Stomach (tissue), 9 donors: ENCODE data around the gene NEDD9. TPM values are rescaled to one million over a fixed set of nuclear protein-coding genes. Genes with fewer than 3 reads are reported as not detected.

Experiments
- DNase-seq, 2 donors: peaks; one replicate each; pipeline versions ENCODE4 v3.0.0 to v3.0.0-alpha.2; 2013 to 2019
- H3K27ac ChIP-seq, 5 donors: fragments of 200-600 bp in 4 of 5; sonication (generic) in 4 of 5; one replicate each; pipeline ENCODE4 v1.5.1; 2013 to 2019; ENCODE audit warnings: mild to moderate bottlenecking in 1 of 5, moderate library complexity in 1 of 5
- H3K27me3 ChIP-seq, 3 donors: fragments of 200-600 bp; sonication (generic); one replicate each; pipeline ENCODE4 v1.5.1; 2017 to 2019; ENCODE audit warnings: mixed run types in 1 of 3
- H3K36me3 ChIP-seq, 4 donors: fragments of 200-600 bp; sonication (generic); 1 replicate in 3 of 4; 2 replicates in 1 of 4; pipeline ENCODE4 v1.5.1; 2016 to 2019
- H3K4me1 ChIP-seq, 4 donors: fragments of 200-600 bp; sonication (generic); one replicate each; pipeline ENCODE4 v1.5.1; 2016 to 2019
- H3K4me3 ChIP-seq, 4 donors: fragments of 200-600 bp; sonication (generic) in 3 of 4; one replicate each; pipeline ENCODE4 v1.5.1; 2016 to 2019; ENCODE audit warnings: mild to moderate bottlenecking in 1 of 4
- H3K9me3 ChIP-seq, 4 donors: fragments of 200-600 bp; sonication (generic); one replicate each; pipeline ENCODE4 v1.5.1; 2016 to 2019
- EP300 ChIP-seq: sonication (generic); formaldehyde crosslinking; IDR thresholded peaks from one replicate; pipeline ENCODE4 v1.6.1; 2017; ENCODE audit warnings: antibody characterized with exemption
- POLR2A ChIP-seq, 4 donors: fragments of 450-650 bp; IDR thresholded peaks; one replicate each; pipeline ENCODE4 v1.6.1; 2016; ENCODE audit warnings: antibody characterized with exemption in 4 of 4, control low read depth in 2 of 4, mild to moderate bottlenecking in 1 of 4, moderate library complexity in 1 of 4
- POLR2AphosphoS5 ChIP-seq, 3 donors: sonication (generic); formaldehyde crosslinking; IDR thresholded peaks; one replicate each; pipeline ENCODE4 v1.6.1; 2016; ENCODE audit warnings: antibody characterized with exemption in 3 of 3
- WGBS, 5 donors: extraction: QIAGEN DNeasy Blood & Tissue Kit in 3 of 5; methylation state at CpG; one replicate each; pipeline versions ENCODE4 v1.1.5 to v1.1.7; 2013 to 2018; 5-methylcytosine and 5-hydroxymethylcytosine counted together
- intact Hi-C: fragments of 100-400 bp; cut with DNase I; formaldehyde crosslinking; loops from one replicate; pipeline ENCODE4 v1.15.1; 2023; ENCODE audit warnings: low total_unique reads
- polyA plus RNA-seq, 3 donors: library from polyadenylated mRNA; stranded (reverse); fragments of 200-250 nt; gene quantifications; one replicate each; pipeline ENCODE4 v1.2.3, GENCODE V29; 2013
- small RNA-seq, 4 donors: library from RNA; depleted of rRNA; stranded (forward); fragments of <200 nt; gene quantifications; one replicate each; pipeline ENCODE3, GENCODE V24; 2016
- total RNA-seq, 5 donors: library from RNA; depleted of rRNA; stranded (reverse); fragments of >200 nt; gene quantifications; one replicate each; pipeline versions ENCODE4 v1.1.0 to v1.2.3, GENCODE V29; 2014 to 2016
- TF ChIP-seq, protein P1 (sequence below), 7 experiments: fragments of 450-650 bp in 4 of 7; fragments of 200-600 bp in 3 of 7; sonication (generic) in 3 of 7; IDR thresholded peaks; one replicate each; pipeline ENCODE4 v1.5.1; 2016 to 2019; ENCODE audit warnings: antibody characterized with exemption in 7 of 7, control low read depth in 2 of 7, mild to moderate bottlenecking in 1 of 7
- donor health status: healthy with polysubstance abuse.
- donor health status: Bipolar disorder and iron deficiency.
- donor health status: healthy.

NEDD9 gene
- total and polyA plus RNA-seq, 8 donors: 4.2 to 97.9 (median 26.9) TPM

GRCh38 chr6:11140056-11140455 is 92.4 kb downstream of the NEDD9 start:
- WGBS, 5 donors: 59 to 79% (median 76%) methylated on average over 3 of the region's 3 CpGs
- Histone ChIP-seq H3K9me3 (no peaks in the 10 kb centered on the region), H3K4me3 (no peak overlapping the region), H3K27ac (no peak overlapping the region), H3K27me3 (no peaks in the 10 kb centered on the region), H3K36me3 (peaks cover 4 to 10% (median 8%) of the 10 kb centered on the region in 4 donors), H3K4me1 (peaks cover 0 to 3% (median 0%) of the 10 kb centered on the region in 4 donors)
- TF ChIP-seq POLR2AphosphoS5 (IDR thresholded peaks at IDR 0.05) (no peak), EP300 (no peak), POLR2A (IDR thresholded peaks at IDR 0.05) (no peak)
- TF ChIP-seq, protein P1, sequence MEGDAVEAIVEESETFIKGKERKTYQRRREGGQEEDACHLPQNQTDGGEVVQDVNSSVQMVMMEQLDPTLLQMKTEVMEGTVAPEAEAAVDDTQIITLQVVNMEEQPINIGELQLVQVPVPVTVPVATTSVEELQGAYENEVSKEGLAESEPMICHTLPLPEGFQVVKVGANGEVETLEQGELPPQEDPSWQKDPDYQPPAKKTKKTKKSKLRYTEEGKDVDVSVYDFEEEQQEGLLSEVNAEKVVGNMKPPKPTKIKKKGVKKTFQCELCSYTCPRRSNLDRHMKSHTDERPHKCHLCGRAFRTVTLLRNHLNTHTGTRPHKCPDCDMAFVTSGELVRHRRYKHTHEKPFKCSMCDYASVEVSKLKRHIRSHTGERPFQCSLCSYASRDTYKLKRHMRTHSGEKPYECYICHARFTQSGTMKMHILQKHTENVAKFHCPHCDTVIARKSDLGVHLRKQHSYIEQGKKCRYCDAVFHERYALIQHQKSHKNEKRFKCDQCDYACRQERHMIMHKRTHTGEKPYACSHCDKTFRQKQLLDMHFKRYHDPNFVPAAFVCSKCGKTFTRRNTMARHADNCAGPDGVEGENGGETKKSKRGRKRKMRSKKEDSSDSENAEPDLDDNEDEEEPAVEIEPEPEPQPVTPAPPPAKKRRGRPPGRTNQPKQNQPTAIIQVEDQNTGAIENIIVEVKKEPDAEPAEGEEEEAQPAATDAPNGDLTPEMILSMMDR (IDR thresholded peaks at IDR 0.05): no peak
- no peak for DNase-seq
- intact Hi-C loops: loop anchor here (5.0 kb wide), 1 partner anchor 357 kb away; no protein-coding TSS in a partner anchor

DNA sequence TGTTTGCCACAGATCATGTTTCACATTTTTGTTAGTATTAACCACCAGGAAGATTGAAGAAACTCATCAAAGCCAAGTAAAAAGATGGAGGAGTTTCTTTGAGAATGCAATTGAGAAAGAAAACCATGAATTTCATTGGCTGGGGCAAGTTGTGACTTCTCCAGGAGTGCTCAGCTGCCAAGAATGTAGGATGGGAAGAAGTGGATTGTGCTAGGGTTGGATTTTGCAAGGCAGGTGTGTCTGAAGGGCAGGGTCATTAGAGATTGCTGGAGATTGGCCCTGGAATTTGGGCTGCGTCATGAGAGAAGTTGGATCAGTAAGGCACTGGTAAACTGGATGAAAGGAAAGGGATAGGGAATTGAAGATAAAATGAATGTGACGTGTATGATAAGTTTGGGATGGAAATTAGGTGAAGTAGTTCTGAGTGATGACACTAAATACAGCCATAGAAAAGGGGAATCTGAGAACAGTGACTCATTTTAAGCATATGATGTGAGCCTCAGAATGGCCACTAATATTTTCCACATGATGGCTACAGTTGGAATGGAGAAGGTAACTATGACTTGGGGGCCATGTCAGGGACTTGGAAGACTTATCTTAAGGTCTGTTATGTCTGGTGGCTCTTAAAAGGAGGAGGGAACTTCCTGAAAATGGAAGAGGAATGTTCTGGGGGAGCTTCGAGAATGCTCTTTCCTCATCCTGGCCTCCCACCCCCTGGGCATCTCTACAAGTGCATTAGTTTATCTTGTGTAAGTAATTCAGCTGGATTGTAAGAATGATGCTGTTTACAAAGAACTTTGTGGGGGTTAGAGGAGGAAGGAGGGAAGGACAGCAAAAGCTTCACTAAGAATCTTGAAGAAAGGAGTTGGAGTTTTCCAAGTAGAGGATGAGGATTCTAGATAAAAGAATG is 93.2 kb downstream of the NEDD9 start:
- TF ChIP-seq POLR2A (IDR thresholded peaks at IDR 0.05) (no peak), POLR2AphosphoS5 (IDR thresholded peaks at IDR 0.05) (no peak), EP300 (no peak)
- TF ChIP-seq, protein P1 (IDR thresholded peaks at IDR 0.05): no peak
- H3K27ac ChIP-seq: no peak overlapping the region
- no peak overlapping the region for H3K4me3 ChIP-seq
- intact Hi-C loops: no loop called here
- WGBS, 5 donors: 79 to 90% (median 86%) methylated on average over 3 of the region's 3 CpGs
- peaks cover 8 to 18% (median 15%) of the 10 kb centered on the region in 4 donors for H3K36me3 ChIP-seq
- H3K4me1 ChIP-seq: no peaks in the 10 kb centered on the region
- no peaks in the 10 kb centered on the region for H3K27me3 ChIP-seq
- DNase-seq: no peak
- H3K9me3 ChIP-seq: no peaks in the 10 kb centered on the region

GRCh38 chr6:11136809-11137208 is 95.7 kb downstream of the NEDD9 start:
- TF ChIP-seq POLR2AphosphoS5 (IDR thresholded peaks at IDR 0.05) (no peak), EP300 (no peak), POLR2A (IDR thresholded peaks at IDR 0.05) (no peak)
- TF ChIP-seq, protein P1 (IDR thresholded peaks at IDR 0.05): no peak
- intact Hi-C loops: no loop called here
- H3K27ac ChIP-seq: no peak overlapping the region
- no peak overlapping the region for H3K4me3 ChIP-seq
- no peaks in the 10 kb centered on the region for H3K9me3 ChIP-seq
- no peaks in the 10 kb centered on the region for H3K27me3 ChIP-seq
- peaks cover 8 to 18% (median 17%) of the 10 kb centered on the region in 4 donors for H3K36me3 ChIP-seq
- no peaks in the 10 kb centered on the region for H3K4me1 ChIP-seq
- DNase-seq: no peak

Small RNA genes within 50 kb of the gene (small RNA-seq; reads per million reads assigned to genes)
- gene AL136139.1: 0 reads per million in 4 donors

Other genes starting within 250 kb of the NEDD9 start
- gene ELOVL2, start 188.4 kb downstream of the NEDD9 start, total RNA-seq: 1 to 10 TPM in 1 of 5 donors, not detected in 4; 1.8 TPM
- gene ELOVL2, start 188.4 kb downstream of the NEDD9 start, polyA plus RNA-seq: under 1 TPM in 1 of 3 donors, not detected in 2; 0.23 TPM
- 10 to 100 TPM in 1 of 5 donors, 1 to 10 TPM in 4; 1.2 to 15.8 (median 4.5) TPM for gene SMIM13, start 138.8 kb downstream of the NEDD9 start, total RNA-seq
- gene SMIM13, start 138.8 kb downstream of the NEDD9 start, polyA plus RNA-seq: 1 to 10 TPM; 2.4 to 3.3 (median 2.7) TPM
- 1 to 10 TPM in 1 of 5 donors, not detected in 4; 1.2 TPM for gene ERVFRD-1, start 120.9 kb downstream of the NEDD9 start, total RNA-seq
- gene ERVFRD-1, start 120.9 kb downstream of the NEDD9 start, polyA plus RNA-seq: under 1 TPM in 2 of 3 donors, not detected in 1; 0.15 to 0.19 TPM